ENCODE data around the gene STXBP6.

DNA sequence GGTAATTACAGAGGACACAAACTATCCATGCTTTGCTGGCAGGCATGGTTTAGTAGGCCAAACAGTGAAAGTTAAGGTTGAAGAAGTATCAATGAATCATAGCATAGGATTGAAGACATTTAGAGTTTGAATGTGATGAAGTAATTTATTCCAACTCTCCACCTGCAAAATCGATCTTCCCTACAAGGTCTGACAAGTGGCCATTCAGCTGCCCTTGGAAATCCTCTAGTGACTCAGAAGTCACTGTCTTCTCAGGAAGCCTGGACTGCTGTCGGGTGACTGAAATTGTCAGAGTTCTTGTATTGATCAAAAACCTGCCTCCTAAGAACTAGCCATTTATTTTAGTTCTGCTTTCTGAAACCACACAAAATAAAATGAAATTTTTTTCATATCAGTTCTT lies 17.7 kb upstream of the STXBP6 start:
- no peak for TF ChIP-seq POLR2A (IDR thresholded peaks at IDR 0.05)
- TF ChIP-seq, protein P1, sequence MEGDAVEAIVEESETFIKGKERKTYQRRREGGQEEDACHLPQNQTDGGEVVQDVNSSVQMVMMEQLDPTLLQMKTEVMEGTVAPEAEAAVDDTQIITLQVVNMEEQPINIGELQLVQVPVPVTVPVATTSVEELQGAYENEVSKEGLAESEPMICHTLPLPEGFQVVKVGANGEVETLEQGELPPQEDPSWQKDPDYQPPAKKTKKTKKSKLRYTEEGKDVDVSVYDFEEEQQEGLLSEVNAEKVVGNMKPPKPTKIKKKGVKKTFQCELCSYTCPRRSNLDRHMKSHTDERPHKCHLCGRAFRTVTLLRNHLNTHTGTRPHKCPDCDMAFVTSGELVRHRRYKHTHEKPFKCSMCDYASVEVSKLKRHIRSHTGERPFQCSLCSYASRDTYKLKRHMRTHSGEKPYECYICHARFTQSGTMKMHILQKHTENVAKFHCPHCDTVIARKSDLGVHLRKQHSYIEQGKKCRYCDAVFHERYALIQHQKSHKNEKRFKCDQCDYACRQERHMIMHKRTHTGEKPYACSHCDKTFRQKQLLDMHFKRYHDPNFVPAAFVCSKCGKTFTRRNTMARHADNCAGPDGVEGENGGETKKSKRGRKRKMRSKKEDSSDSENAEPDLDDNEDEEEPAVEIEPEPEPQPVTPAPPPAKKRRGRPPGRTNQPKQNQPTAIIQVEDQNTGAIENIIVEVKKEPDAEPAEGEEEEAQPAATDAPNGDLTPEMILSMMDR (IDR thresholded peaks at IDR 0.05), result no peak
